Measurements from ENCODE around the gene DNAH3. TPM values are rescaled to one million over a fixed set of nuclear protein-coding genes. Genes with fewer than 3 reads are reported as not detected.

The DNAH3 gene
- total and polyA plus RNA-seq, 2 donors, result 0.09 to 0.30 TPM

DNA sequence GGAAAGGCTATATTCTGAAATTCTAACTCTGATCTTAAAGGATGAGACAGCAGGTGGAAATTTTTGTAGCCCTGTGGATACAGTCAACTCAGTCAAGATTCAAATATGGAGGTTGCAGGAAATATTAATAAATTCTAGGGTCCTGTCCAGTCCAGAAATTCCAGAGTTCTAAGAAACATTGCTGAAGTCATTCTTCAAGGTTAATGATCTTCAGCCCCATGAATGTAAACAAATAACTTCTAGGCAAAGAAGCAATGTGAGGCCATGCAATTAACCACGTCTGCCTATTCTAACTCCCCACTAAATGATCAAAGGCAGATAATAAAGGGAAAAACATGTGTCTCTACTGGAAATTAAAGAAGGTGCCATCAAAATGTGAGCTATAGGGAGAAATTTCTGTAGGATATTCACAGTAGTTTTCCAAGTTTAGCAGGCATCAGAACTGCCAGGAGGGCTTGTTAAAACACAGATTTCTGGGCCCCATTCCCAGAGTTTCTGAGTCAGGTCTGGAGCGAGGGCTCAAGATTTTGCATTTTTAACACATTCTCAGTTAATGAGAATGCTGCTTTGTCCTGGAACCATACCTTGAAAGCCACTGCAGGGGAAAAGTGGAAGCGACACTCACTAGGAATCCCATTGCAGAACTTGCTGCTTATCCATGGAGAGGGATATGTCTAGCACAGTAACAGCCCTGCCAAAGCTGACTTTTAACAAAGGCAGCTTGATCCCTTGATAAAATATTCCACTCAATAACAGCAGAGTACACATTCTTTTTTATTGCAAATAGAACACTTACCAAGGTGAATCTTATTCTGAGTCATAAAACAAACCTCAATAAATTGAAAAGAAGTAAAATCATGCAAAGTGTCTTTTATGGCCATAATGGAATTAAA, 61.8 kb downstream of the DNAH3 start:
- WGBS, result 91% methylated on average over 3 of the region's 3 CpGs

GRCh38 chr16:21088143-21088542, 62.5 kb downstream of the DNAH3 start:
- no peak overlapping the region for H3K4me3 ChIP-seq (ENCODE audit: low read length in 2 of 2)
- no peak for DNase-seq (ENCODE audit: low read depth in 6 of 9, low spot score in 9 of 9)
- WGBS, result 96% methylated on average over 3 of the region's 3 CpGs

More for the DNA sequence above, 61.8 kb downstream of the DNAH3 start:
- no peaks in the 10 kb centered on the region for H3K36me3 ChIP-seq (ENCODE audit: control insufficient read depth in 2 of 2, insufficient read depth in 2 of 2, low read length in 1 of 2)
- H3K9me3 ChIP-seq (ENCODE audit: control insufficient read depth in 2 of 2, insufficient read depth in 1 of 2, low read length in 1 of 2), result no peaks in the 10 kb centered on the region
- H3K4me3 ChIP-seq (ENCODE audit: low read length in 2 of 2), result no peak overlapping the region
- H3K4me1 ChIP-seq (ENCODE audit: control insufficient read depth in 2 of 2, insufficient read depth in 2 of 2, low read length in 2 of 2), result no peaks in the 10 kb centered on the region
- no peaks in the 10 kb centered on the region for H3K27me3 ChIP-seq (ENCODE audit: control insufficient read depth in 2 of 2, insufficient read depth in 1 of 2, low read length in 1 of 2)
- no peak for DNase-seq (ENCODE audit: low read depth in 6 of 9, low spot score in 9 of 9)
- H3K27ac ChIP-seq (ENCODE audit: low read depth in 1 of 2, low read length in 1 of 2), result no peak overlapping the region

DNA sequence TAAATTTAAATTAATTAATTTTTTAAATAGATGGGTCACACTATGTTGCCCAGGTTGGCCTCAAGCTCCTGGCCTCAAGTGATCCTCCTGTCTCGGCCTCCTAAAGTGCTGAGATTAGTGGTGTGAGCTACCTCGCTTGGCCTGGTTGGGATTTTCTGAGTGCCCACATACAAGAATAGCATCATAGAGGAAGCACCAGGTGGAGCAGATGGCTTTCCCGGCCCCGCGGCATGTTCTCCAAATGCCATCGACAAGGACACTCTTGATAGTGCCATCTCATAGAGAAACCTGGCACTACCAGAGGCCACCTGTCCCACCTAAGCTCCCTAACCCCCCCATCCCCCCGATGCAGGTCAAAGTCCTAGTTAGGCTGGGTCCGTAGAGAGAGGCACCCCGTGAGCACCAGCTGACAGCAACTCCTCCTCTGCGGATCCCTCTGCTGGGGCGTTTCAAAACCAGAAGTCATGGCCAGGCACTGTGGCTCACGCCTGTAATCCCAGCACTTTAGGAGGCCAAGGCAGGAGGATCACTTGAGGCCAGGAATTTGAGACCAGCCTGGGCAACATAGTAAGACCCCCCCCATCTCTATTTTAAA, 65.9 kb downstream of the DNAH3 start:
- WGBS, result 91% methylated on average over 12 of the region's 12 CpGs
- H3K36me3 ChIP-seq (ENCODE audit: control insufficient read depth in 2 of 2, insufficient read depth in 2 of 2, low read length in 1 of 2), result no peaks in the 10 kb centered on the region
- H3K4me1 ChIP-seq (ENCODE audit: control insufficient read depth in 2 of 2, insufficient read depth in 2 of 2, low read length in 2 of 2), result no peaks in the 10 kb centered on the region
- no peak overlapping the region for H3K4me3 ChIP-seq (ENCODE audit: low read length in 2 of 2)
- H3K27ac ChIP-seq (ENCODE audit: low read depth in 1 of 2, low read length in 1 of 2), result no peak overlapping the region
- no peaks in the 10 kb centered on the region for H3K9me3 ChIP-seq (ENCODE audit: control insufficient read depth in 2 of 2, insufficient read depth in 1 of 2, low read length in 1 of 2)
- no peaks in the 10 kb centered on the region for H3K27me3 ChIP-seq (ENCODE audit: control insufficient read depth in 2 of 2, insufficient read depth in 1 of 2, low read length in 1 of 2)
- DNase-seq (ENCODE audit: low read depth in 6 of 9, low spot score in 9 of 9), result no peak

More at GRCh38 chr16:21088143-21088542, 62.5 kb downstream of the DNAH3 start:
- Histone ChIP-seq H3K4me1 (ENCODE audit: control insufficient read depth in 2 of 2, insufficient read depth in 2 of 2, low read length in 2 of 2) (no peaks in the 10 kb centered on the region), H3K9me3 (ENCODE audit: control insufficient read depth in 2 of 2, insufficient read depth in 1 of 2, low read length in 1 of 2) (no peaks in the 10 kb centered on the region), H3K36me3 (ENCODE audit: control insufficient read depth in 2 of 2, insufficient read depth in 2 of 2, low read length in 1 of 2) (no peaks in the 10 kb centered on the region), H3K27me3 (ENCODE audit: control insufficient read depth in 2 of 2, insufficient read depth in 1 of 2, low read length in 1 of 2) (no peaks in the 10 kb centered on the region), H3K27ac (ENCODE audit: low read depth in 1 of 2, low read length in 1 of 2) (no peak overlapping the region)

- Histone ChIP-seq H3K4me1 (ENCODE audit: control insufficient read depth in 2 of 2, insufficient read depth in 2 of 2, low read length in 2 of 2) (no peaks in the 10 kb centered on the region), H3K27ac (ENCODE audit: low read depth in 1 of 2, low read length in 1 of 2) (no peak overlapping the region), H3K4me3 (ENCODE audit: low read length in 2 of 2) (no peak overlapping the region), H3K36me3 (ENCODE audit: control insufficient read depth in 2 of 2, insufficient read depth in 2 of 2, low read length in 1 of 2) (no peaks in the 10 kb centered on the region), H3K9me3 (ENCODE audit: control insufficient read depth in 2 of 2, insufficient read depth in 1 of 2, low read length in 1 of 2) (no peaks in the 10 kb centered on the region), H3K27me3 (ENCODE audit: control insufficient read depth in 2 of 2, insufficient read depth in 1 of 2, low read length in 1 of 2) (no peaks in the 10 kb centered on the region)
- DNase-seq (ENCODE audit: low read depth in 6 of 9, low spot score in 9 of 9), result peak in 6 of 9 donors; percentile 11 to 50 (median 35)
- 46% methylated on average over 6 of the region's 6 CpGs for WGBS
Measured at GRCh38 chr16:21083729-21084268, 66.8 kb downstream of the DNAH3 start.

GRCh38 chr16:21081329-21081728, 69.3 kb downstream of the DNAH3 start:
- 93% methylated on average over 8 of the region's 8 CpGs for WGBS
- H3K9me3 ChIP-seq (ENCODE audit: control insufficient read depth in 2 of 2, insufficient read depth in 1 of 2, low read length in 1 of 2), result no peaks in the 10 kb centered on the region
- no peak for DNase-seq (ENCODE audit: low read depth in 6 of 9, low spot score in 9 of 9)
- H3K27me3 ChIP-seq (ENCODE audit: control insufficient read depth in 2 of 2, insufficient read depth in 1 of 2, low read length in 1 of 2), result no peaks in the 10 kb centered on the region
- H3K4me1 ChIP-seq (ENCODE audit: control insufficient read depth in 2 of 2, insufficient read depth in 2 of 2, low read length in 2 of 2), result no peaks in the 10 kb centered on the region
- no peak overlapping the region for H3K27ac ChIP-seq (ENCODE audit: low read depth in 1 of 2, low read length in 1 of 2)
- no peaks in the 10 kb centered on the region for H3K36me3 ChIP-seq (ENCODE audit: control insufficient read depth in 2 of 2, insufficient read depth in 2 of 2, low read length in 1 of 2)
- no peak overlapping the region for H3K4me3 ChIP-seq (ENCODE audit: low read length in 2 of 2)

DNA sequence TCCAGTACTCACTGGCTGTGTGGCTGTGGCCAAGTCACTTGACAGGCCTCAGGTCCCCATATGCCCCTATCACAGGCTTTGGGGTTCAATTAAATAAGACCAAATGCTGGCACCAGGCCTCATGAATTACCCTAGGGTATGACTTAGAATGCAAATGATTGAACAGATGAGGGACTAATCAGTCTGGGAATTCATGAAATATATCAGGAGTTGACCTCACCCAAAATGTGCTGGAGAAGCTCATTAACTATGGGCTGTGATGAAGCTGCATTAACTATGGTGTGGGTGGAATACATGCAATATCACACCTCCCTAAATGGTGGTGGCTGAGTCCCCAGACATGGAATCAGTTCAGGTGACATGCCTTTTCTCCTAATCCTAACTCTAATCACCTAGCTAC, 72.1 kb downstream of the DNAH3 start:
- no peak for DNase-seq (ENCODE audit: low read depth in 6 of 9, low spot score in 9 of 9)
- Histone ChIP-seq H3K4me1 (ENCODE audit: control insufficient read depth in 2 of 2, insufficient read depth in 2 of 2, low read length in 2 of 2) (no peaks in the 10 kb centered on the region), H3K27ac (ENCODE audit: low read depth in 1 of 2, low read length in 1 of 2) (no peak overlapping the region), H3K9me3 (ENCODE audit: control insufficient read depth in 2 of 2, insufficient read depth in 1 of 2, low read length in 1 of 2) (no peaks in the 10 kb centered on the region), H3K4me3 (ENCODE audit: low read length in 2 of 2) (no peak overlapping the region), H3K27me3 (ENCODE audit: control insufficient read depth in 2 of 2, insufficient read depth in 1 of 2, low read length in 1 of 2) (no peaks in the 10 kb centered on the region), H3K36me3 (ENCODE audit: control insufficient read depth in 2 of 2, insufficient read depth in 2 of 2, low read length in 1 of 2) (no peaks in the 10 kb centered on the region)

DNA sequence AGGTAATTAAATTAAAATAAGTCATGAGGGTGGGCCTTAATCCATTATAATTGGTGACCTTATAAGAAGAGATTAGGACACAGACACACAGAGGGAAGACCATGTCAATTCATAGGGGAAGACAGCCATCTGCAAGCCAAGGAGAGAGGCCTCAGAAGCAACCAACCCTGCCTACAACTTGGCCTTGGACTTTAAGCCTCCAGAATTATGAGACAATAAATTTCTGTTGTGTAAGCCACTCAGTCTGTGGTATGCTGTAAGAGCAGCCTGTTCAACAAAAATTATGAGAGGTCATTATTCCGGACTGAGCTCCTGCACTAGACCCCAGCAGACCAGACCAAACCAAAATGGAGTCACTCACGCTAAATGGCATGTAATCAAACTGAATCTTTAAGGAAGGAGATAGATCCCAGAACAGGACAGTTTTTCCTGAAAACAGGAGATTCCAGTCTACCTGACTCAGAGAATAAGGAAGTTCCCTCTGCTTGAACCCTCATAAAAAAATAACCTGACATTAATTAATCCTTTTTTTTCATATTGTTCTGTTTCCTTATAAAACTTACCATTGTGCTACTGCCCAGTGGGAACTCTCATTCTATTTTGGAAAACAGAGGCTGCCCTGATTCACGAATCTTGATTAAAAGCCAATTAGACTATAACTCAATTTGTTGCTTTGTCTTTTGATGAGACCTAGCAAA, 74.3 kb downstream of the DNAH3 start:
- H3K27ac ChIP-seq (ENCODE audit: low read depth in 1 of 2, low read length in 1 of 2), result no peak overlapping the region
- DNase-seq (ENCODE audit: low read depth in 6 of 9, low spot score in 9 of 9), result no peak

GRCh38 chr16:21075252-21075651, 75.4 kb downstream of the DNAH3 start:
- H3K4me3 ChIP-seq (ENCODE audit: low read length in 2 of 2), result no peak overlapping the region
- H3K36me3 ChIP-seq (ENCODE audit: control insufficient read depth in 2 of 2, insufficient read depth in 2 of 2, low read length in 1 of 2), result no peaks in the 10 kb centered on the region
- 96% methylated on average over 7 of the region's 7 CpGs for WGBS
- H3K27me3 ChIP-seq (ENCODE audit: control insufficient read depth in 2 of 2, insufficient read depth in 1 of 2, low read length in 1 of 2), result no peaks in the 10 kb centered on the region
- H3K4me1 ChIP-seq (ENCODE audit: control insufficient read depth in 2 of 2, insufficient read depth in 2 of 2, low read length in 2 of 2), result no peaks in the 10 kb centered on the region
- DNase-seq (ENCODE audit: low read depth in 6 of 9, low spot score in 9 of 9), result no peak
- no peak overlapping the region for H3K27ac ChIP-seq (ENCODE audit: low read depth in 1 of 2, low read length in 1 of 2)
- no peaks in the 10 kb centered on the region for H3K9me3 ChIP-seq (ENCODE audit: control insufficient read depth in 2 of 2, insufficient read depth in 1 of 2, low read length in 1 of 2)

More for the DNA sequence above, 74.3 kb downstream of the DNAH3 start:
- no peaks in the 10 kb centered on the region for H3K36me3 ChIP-seq (ENCODE audit: control insufficient read depth in 2 of 2, insufficient read depth in 2 of 2, low read length in 1 of 2)
- 95% methylated on average over 3 of the region's 3 CpGs for WGBS
- H3K4me3 ChIP-seq (ENCODE audit: low read length in 2 of 2), result no peak overlapping the region
- H3K27me3 ChIP-seq (ENCODE audit: control insufficient read depth in 2 of 2, insufficient read depth in 1 of 2, low read length in 1 of 2), result no peaks in the 10 kb centered on the region
- no peaks in the 10 kb centered on the region for H3K9me3 ChIP-seq (ENCODE audit: control insufficient read depth in 2 of 2, insufficient read depth in 1 of 2, low read length in 1 of 2)
- no peaks in the 10 kb centered on the region for H3K4me1 ChIP-seq (ENCODE audit: control insufficient read depth in 2 of 2, insufficient read depth in 2 of 2, low read length in 2 of 2)

DNA sequence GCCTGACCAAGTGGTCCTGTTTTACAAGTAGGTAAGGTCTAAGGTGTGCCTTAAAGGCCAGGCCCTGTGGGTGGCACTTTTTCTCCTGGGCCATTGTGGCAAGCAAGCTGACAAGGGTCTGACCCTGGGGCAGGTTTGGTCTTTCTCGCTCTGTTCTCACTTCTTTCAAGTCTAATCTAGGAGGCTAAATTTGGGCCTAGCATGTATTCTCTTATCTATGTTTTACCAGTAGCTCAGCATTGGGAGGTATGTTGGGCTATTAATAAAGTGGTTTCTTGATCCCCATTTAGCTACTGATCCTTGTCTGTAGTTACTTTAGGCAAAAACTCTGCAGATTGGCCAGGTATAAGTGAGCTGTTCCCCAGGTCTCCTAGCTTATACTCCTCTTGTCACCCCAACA, 77.7 kb downstream of the DNAH3 start:
- no peak overlapping the region for H3K4me3 ChIP-seq (ENCODE audit: low read length in 2 of 2)
- no peaks in the 10 kb centered on the region for H3K36me3 ChIP-seq (ENCODE audit: control insufficient read depth in 2 of 2, insufficient read depth in 2 of 2, low read length in 1 of 2)
- H3K4me1 ChIP-seq (ENCODE audit: control insufficient read depth in 2 of 2, insufficient read depth in 2 of 2, low read length in 2 of 2), result no peaks in the 10 kb centered on the region
- no peaks in the 10 kb centered on the region for H3K27me3 ChIP-seq (ENCODE audit: control insufficient read depth in 2 of 2, insufficient read depth in 1 of 2, low read length in 1 of 2)
- H3K9me3 ChIP-seq (ENCODE audit: control insufficient read depth in 2 of 2, insufficient read depth in 1 of 2, low read length in 1 of 2), result no peaks in the 10 kb centered on the region
- WGBS, result 98% methylated on average over 1 of the region's 1 CpG
- H3K27ac ChIP-seq (ENCODE audit: low read depth in 1 of 2, low read length in 1 of 2), result no peak overlapping the region
- no peak for DNase-seq (ENCODE audit: low read depth in 6 of 9, low spot score in 9 of 9)
